Subcutaneous abdominal adipose tissue (tissue), 5 donors: ENCODE results near the gene DUS1L.

Experiments
- H3K27ac ChIP-seq: one replicate; pipeline ENCODE4 v1.7.0; 2013; ENCODE audit warnings: low read depth, mild to moderate bottlenecking, inconsistent platforms, low read length, moderate library complexity
- H3K27me3 ChIP-seq, 5 donors: one replicate each; pipeline ENCODE4 v1.7.0; 2013; ENCODE audit warnings: low read length in 5 of 5, inconsistent platforms in 1 of 5; ENCODE audit not compliant: control insufficient read depth in 5 of 5, insufficient read depth in 4 of 5
- H3K36me3 ChIP-seq, 5 donors: one replicate each; pipeline ENCODE4 v1.7.0; 2013; ENCODE audit warnings: low read length in 5 of 5; ENCODE audit not compliant: control insufficient read depth in 5 of 5, insufficient read depth in 5 of 5
- H3K4me1 ChIP-seq, 5 donors: one replicate each; pipeline ENCODE4 v1.7.0; 2013; ENCODE audit warnings: low read length in 5 of 5, mild to moderate bottlenecking in 3 of 5, moderate library complexity in 1 of 5; ENCODE audit not compliant: control insufficient read depth in 5 of 5, insufficient read depth in 5 of 5
- H3K4me3 ChIP-seq, 5 donors: one replicate each; pipeline ENCODE4 v1.7.0; 2013; ENCODE audit warnings: low read length in 5 of 5, low read depth in 1 of 5
- H3K9ac ChIP-seq, 5 donors: one replicate each; pipeline ENCODE4 v1.7.0; 2013; ENCODE audit warnings: low read length in 5 of 5, mild to moderate bottlenecking in 4 of 5, moderate library complexity in 3 of 5
- H3K9me3 ChIP-seq, 5 donors: one replicate each; pipeline ENCODE4 v1.7.0; 2013; ENCODE audit warnings: low read length in 5 of 5; ENCODE audit not compliant: control insufficient read depth in 5 of 5
- donor health status: healthy.
- donor health status: healthy.
- donor health status: healthy.
- donor health status: healthy.
- donor health status: healthy.

The DUS1L gene

DNA sequence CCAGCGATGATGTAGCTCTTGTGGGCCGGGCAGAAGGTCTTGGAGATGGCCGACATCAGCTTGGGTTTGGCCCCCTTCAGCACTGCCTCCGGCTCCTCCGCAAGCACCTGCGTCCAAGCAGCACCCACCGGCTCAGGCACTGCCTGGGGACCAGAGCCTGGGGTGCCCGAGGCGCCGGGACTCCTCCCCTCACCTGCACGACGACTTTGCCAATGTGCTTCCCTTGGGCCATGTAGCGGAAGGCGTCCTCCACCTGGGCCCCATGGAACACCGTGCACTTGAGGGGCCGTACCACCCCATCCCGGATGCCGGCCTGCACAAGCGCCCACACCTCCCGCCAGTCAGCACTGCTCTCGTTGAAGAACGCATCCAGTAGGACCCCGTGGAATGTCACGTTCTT, 17.4 kb upstream of the DUS1L start:
- no peaks in the 10 kb centered on the region for H3K27me3 ChIP-seq
- H3K9ac ChIP-seq, result no peak overlapping the region
- no peak overlapping the region for H3K4me3 ChIP-seq
- H3K4me1 ChIP-seq, result peaks cover 0 to 41% (median 7%) of the 10 kb centered on the region in 5 donors
- no peak overlapping the region for H3K27ac ChIP-seq
- H3K36me3 ChIP-seq, result peaks cover 0 to 94% (median 88%) of the 10 kb centered on the region in 5 donors
- no peaks in the 10 kb centered on the region for H3K9me3 ChIP-seq

DNA sequence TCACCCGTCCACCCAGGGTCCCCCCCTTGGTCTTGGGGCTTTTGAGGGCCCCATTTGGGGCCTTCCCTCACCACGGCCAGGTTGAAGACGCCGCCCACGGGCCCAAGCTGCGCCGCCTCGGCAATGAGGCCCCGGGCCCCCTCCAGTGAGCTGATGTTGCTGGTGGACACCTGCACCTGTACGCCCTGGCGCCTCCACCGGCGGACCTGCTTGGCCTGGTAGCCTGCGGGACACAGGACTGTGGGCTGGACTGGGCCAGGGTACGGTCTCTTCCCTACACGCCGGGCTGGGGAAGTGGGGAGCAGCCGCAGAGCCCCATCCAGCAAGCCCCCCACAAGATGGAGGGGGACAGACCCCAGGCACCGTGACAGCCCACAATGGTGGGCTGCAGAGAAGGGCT, 16.9 kb upstream of the DUS1L start:
- peaks cover 0 to 91% (median 83%) of the 10 kb centered on the region in 5 donors for H3K36me3 ChIP-seq
- no peak overlapping the region for H3K27ac ChIP-seq
- H3K4me3 ChIP-seq, result no peak overlapping the region
- no peaks in the 10 kb centered on the region for H3K9me3 ChIP-seq
- no peaks in the 10 kb centered on the region for H3K27me3 ChIP-seq
- peaks cover 0 to 35% (median 7%) of the 10 kb centered on the region in 5 donors for H3K4me1 ChIP-seq
- H3K9ac ChIP-seq, result no peak overlapping the region

DNA sequence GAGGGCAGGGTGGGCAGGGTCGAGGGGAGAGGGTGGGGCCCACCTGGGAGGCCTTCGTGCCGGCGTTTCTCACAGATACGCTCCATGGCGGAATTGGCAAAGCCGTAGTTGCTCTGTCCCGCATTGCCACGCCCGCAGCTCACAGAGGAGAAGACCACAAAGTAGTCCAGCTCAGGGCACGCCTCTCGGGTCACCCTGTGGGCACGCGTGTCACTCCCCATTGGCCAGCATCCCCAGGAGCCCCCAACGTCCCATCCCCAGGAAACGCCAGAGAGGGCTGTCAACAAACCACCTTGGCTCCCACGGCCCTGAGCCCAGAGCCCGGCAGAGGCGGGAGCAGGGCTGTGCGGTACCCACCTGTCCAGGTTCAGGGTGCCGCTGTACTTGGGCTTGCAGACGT, 16.4 kb upstream of the DUS1L start:
- Histone ChIP-seq H3K9ac (no peak overlapping the region), H3K27ac (no peak overlapping the region), H3K36me3 (peaks cover 0 to 86% (median 79%) of the 10 kb centered on the region in 5 donors), H3K4me1 (peaks cover 0 to 32% (median 7%) of the 10 kb centered on the region in 5 donors), H3K9me3 (no peaks in the 10 kb centered on the region), H3K27me3 (no peaks in the 10 kb centered on the region), H3K4me3 (no peak overlapping the region)

- H3K4me1 ChIP-seq, result peaks cover 0 to 28% (median 7%) of the 10 kb centered on the region in 5 donors
- no peaks in the 10 kb centered on the region for H3K9me3 ChIP-seq
- H3K27ac ChIP-seq, result no peak overlapping the region
- H3K9ac ChIP-seq, result no peak overlapping the region
- peaks cover 0 to 82% (median 75%) of the 10 kb centered on the region in 5 donors for H3K36me3 ChIP-seq
- H3K27me3 ChIP-seq, result no peaks in the 10 kb centered on the region
- no peak overlapping the region for H3K4me3 ChIP-seq
Observed at GRCh38 chr17:82081546-82081945, 15.9 kb upstream of the DUS1L start.

DNA sequence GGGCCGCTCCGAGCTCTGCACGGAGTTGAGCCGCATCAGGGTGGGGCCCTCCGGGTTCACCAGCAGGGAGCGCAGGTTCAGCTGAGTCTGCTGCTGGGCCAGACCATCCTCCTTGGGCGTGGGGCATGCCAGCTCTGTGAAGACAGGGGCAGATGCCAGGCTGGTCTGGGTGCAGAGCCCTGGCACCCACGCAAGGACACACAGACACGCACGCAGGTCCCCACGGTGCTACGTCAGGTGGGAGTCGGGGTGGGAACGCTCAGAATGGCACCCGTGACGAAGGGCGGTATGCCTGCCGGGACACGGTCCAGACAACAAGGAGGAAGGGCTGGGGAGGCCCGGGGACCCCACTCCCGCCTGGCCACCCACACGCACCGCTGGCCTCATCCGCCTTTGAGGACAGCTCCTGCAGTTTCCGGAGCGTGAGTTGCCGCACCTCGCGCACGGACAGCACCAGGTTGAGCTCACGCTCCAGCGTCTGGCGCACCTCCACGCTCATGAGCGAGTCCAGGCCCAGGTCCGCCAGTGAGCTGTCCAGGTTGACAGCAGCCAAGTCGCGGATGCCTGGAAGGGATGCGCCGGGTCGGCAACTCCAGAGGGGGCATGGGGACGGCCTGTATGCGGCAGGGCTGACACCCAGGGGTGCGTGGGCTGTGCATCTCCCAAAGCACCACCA, 15.3 kb upstream of the DUS1L start:
- Histone ChIP-seq H3K27me3 (no peaks in the 10 kb centered on the region), H3K27ac (no peak overlapping the region), H3K4me3 (no peak overlapping the region), H3K4me1 (peaks cover 0 to 24% (median 7%) of the 10 kb centered on the region in 5 donors), H3K9me3 (no peaks in the 10 kb centered on the region), H3K9ac (no peak overlapping the region), H3K36me3 (peaks cover 0 to 75% (median 68%) of the 10 kb centered on the region in 5 donors)

DNA sequence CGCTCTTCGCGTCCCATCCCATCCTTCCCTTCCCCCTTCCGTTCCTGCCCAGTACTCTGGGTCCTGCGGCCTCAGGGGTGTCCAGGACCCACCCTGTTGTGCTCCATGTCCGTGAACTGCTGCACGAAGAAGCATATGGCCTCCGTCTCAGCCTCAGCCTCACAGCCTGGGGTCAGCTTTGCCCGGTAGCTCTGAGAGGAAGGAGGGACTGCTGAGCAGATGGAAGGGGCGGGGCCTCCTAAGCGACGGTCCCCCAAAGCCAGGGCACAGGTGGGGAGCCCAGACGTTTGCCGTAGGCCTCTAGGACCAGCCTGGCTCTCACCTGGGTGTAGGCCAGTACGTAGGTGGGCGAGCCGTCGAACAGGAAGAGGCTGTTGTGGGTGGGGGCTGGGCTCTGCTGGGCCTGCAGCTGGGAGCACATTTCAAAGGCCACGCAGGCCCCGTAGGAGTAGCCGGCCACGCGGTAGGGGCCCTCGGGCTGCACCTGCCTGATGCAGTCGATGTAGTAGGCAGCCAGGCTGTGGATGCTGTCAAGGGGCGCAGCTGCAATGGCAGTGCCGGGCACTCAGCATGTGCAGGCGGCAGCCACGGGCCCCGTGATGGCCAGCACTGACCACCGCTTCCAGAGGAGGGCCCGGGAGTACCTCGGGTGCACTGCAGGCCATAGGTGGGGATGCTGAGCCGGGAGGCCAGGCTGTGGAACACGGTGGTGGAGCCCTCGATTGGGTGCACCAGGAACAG, 14.6 kb upstream of the DUS1L start:
- Histone ChIP-seq H3K9ac (no peak overlapping the region), H3K36me3 (peaks cover 0 to 68% (median 61%) of the 10 kb centered on the region in 5 donors), H3K9me3 (no peaks in the 10 kb centered on the region), H3K4me1 (peaks cover 0 to 18% (median 7%) of the 10 kb centered on the region in 5 donors), H3K4me3 (no peak overlapping the region), H3K27me3 (no peaks in the 10 kb centered on the region), H3K27ac (no peak overlapping the region)

DNA sequence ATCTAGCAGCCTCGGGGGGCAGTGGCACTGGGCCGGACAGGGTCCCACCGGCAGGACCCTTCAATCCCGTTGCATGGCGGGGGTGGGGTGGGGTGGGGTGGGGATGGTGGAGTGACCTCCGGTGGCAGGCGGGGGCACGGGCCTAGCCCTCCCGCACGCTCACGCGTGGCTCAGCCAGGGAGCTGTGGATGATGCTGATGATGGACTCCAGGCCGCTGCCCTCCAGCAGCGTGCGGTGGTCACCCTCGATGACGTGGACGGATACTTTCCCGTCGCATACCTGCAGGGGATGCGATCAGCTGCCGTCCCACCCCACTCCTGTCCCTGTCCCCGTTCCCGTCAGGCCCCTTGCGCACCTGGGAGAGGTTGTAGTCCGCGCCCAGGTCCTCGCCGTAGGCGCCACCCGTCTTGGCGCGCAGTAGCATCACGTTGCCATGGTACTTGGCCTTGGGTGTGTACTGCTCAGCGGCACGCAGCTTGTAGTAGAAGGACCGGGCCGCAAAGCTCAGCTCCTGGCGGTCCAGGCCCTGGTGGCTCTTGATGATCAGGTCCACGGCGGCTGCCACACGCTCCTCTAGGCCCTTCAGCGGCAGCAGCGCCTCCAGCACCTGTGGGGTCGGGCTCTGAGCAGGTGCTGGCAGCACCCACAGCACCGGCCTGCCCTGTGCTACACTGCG, 13.5 kb upstream of the DUS1L start:
- H3K36me3 ChIP-seq, result peaks cover 0 to 58% (median 50%) of the 10 kb centered on the region in 5 donors

GRCh38 chr17:82078433-82078832, 12.8 kb upstream of the DUS1L start:
- H3K27ac ChIP-seq, result no peak overlapping the region
- H3K9ac ChIP-seq, result no peak overlapping the region
- H3K9me3 ChIP-seq, result no peaks in the 10 kb centered on the region
- no peak overlapping the region for H3K4me3 ChIP-seq
- peaks cover 0 to 15% (median 5%) of the 10 kb centered on the region in 5 donors for H3K4me1 ChIP-seq
- peaks cover 0 to 50% (median 43%) of the 10 kb centered on the region in 5 donors for H3K36me3 ChIP-seq
- no peaks in the 10 kb centered on the region for H3K27me3 ChIP-seq

More for the DNA sequence above, 13.5 kb upstream of the DUS1L start:
- Histone ChIP-seq H3K4me3 (no peak overlapping the region), H3K9me3 (no peaks in the 10 kb centered on the region), H3K9ac (no peak overlapping the region), H3K27ac (no peak overlapping the region), H3K4me1 (peaks cover 0 to 15% (median 7%) of the 10 kb centered on the region in 5 donors), H3K27me3 (no peaks in the 10 kb centered on the region)

DNA sequence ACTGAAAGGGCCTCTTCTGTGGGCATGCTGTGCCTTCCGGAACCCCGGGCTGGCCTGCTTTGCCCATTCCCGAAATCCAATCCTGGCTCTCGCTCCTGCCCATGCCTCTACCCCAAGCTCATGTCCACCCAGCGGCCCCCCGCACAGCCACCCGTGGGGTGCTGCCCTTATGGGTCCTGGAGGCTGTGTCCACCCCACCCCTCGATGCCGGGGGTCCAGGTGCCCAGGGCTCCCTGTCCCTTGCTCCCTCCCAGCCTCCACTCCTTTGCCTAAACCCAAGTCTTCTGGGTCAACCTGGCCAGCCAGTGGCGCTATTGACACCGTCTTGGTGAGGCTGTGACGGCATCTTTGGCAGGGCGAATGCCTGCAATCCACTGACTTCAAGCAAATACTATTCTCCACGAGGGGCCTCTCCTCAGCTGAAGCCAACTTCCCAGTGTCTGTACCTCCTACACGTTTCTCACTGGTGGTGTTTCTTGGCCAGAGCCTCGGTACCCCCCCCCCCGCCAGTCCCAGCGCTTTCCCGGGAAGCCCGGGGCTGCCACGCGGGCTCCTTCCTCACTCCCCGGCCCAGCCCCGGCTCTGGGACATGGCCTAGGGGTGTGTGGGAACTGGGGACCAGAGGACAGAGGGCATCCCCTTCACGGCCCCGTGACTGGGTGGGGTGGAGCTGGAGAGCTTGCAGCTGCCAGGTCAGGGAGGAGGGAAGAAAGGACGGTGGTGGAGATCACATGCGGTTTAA, 12.2 kb upstream of the DUS1L start:
- Histone ChIP-seq H3K9ac (no peak overlapping the region), H3K4me3 (no peak overlapping the region), H3K4me1 (peaks cover 0 to 15% (median 4%) of the 10 kb centered on the region in 5 donors), H3K27ac (no peak overlapping the region), H3K27me3 (no peaks in the 10 kb centered on the region), H3K9me3 (no peaks in the 10 kb centered on the region), H3K36me3 (peaks cover 0 to 44% (median 37%) of the 10 kb centered on the region in 5 donors)
